NCI-H1436 treated with DMSO at 0.1 percent for 48 hours (cell line): ENCODE results near the gene ATXN2.
"Not testable (repeated sequence)": the region's sequence is repeated elsewhere in the genome, so short reads cannot be mapped to it uniquely, and the experiment has no call there.

ENCODE experiments used
- DNase-seq: peaks from one replicate; lab custom pipeline; 2025; lab: John Stamatoyannopoulos, UW

ATXN2 gene

DNA sequence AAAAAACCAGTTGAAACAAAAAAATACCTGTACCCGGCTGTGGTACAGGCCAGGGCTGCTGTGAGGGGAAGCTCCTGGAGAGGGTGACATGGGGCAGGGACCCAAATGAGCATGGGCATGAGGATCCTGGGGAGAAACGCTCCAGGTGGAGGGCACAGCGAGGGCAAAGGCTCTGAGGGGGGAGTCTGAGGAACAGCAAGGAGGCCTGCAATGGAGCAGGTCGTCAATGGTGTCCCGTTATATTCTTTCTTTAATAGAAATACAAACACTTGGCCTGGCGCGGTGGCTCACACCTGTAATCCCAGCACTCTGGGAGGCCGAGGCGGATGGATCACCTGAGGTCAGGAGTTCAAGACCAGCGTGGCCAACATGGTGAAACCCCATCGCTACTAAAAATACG, 1.9 kb upstream of the ATXN2 start:
- DNase-seq, result not testable (repeated sequence)

DNA sequence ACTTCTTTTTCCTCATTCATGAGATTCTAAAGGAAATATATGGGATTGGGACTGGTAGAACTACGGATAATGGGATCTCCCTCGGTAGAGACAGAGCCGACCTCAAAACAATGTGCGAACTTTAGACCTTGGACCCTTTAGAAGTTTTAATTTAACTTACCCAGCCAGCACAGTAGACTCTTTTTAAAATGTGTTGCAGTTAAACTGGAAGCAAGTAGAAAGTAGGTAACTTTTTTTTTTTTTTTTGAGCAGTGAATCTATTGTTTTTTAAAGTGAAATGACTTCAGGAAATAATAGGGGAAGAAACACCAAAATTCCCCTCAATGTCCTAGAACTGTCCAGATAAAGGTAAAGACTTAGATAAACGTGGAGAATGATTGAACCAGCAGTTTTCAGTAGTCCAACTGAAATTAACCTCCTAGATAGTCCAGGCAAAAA, 1.1 kb upstream of the ATXN2 start:
- no peak for DNase-seq

DNA sequence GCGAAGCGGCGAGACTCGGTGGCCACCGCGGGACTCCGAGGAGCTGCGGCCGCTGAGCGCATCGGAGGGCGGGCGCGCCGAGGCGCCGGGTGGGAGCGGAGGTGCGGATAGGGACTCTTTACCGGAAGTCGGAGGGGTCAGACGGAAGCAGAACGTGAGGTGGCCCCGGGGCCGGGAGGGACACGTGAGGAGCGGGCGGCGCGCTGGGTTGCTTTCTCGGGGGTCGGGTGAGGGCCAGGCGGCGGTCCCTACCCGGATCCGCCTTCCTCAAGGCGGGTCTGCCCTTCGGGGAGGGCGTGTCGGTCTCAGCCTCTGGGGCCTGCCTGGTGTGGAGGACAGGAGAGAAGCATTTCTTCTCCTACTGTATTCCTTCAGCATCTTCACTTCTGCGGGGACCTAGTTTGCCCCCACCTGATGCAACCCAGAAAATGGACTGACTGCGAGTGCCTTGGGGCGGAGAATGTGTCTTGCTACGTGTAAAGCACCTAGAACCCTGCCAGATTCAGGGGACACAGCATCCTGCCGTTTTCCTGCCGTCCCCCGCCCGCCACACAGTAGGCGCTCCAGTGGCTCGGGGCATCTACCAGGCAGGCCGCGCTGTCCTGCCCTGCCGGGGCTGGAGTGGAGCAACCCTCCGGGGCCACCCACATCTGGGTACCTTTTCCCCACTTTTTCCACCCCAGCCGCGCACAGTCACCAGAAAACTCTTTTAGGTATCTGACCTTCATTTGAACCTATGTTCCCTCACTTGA, 514 bp upstream of the ATXN2 start:
- no peak for DNase-seq

DNA sequence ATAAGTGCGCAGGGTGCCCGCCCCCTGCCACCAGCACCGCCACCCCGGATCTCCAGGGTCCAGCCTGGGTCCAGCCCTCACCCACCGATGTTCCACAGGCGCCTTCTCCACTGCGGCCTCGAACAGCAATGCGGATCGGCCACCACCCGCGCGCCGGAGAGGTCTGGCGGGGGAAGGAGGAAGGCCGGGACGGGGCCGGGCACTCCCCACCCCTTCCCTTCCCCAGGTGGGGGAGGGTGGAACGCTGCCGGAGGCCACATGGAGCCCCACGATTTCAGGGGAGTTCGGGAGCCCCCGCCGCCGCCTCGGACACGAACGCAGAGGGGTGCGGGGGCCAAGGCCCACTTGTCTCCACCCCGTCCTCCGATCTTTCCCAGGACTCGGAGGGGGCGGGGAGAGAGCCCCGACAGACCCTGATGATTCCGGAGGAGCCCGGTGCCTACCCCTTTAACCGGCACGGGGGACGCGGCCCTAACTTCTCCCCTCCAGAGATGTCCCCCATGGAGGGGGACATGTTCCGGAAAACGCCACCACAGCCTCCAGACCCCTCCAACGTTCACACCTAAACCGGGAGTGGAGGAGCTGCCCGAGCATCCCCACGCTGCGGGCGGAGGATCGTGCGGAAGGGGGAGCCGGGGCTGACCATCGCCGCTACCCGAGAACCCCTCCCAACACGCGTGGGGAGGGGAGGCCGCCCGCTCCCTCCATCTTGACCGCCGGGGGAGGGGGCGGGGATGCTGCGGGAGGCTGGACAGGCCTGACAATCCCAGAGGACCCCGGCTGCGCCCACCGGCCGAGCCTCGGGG, 1.1 kb downstream of the ATXN2 start:
- no peak for DNase-seq

DNA sequence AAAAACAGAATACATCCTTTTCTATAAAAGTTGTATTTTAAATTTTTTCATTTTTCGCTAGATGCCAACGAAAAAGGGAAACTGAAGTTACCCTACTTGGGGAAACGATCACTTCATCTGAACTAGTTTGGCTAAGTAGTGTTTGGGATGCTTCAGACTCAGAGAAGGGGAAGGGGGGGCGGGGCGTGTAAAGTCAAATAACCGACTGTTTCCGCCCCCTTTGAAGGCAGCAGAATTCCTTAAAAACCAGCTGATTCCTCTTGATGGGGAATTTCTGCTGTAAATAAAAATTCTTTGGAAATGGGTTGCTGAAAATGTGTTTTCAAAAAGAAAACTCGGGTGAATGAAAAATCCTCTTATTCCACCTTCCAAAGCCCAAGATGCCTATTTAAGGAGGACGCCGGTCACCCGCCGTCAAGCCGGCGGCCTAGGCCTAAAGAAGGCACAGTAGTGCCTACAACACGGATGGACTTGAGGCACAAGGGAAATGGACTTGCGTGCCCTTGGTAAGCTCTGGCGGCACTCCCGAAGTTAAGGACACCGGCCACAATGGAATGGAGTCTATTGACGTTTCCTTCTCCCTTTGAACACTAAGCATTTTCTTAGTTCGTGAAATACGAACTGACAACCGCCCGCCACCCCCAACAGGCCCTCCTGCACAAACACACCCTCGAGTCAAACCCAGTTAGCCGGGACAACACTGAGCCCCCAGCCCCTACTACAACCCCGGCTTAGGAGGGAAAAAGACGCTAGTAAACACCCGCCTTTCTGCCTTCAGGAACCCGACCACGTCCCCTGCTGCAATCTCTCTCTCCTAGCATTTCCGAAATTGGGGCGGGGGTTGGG, 1.9 kb downstream of the ATXN2 start:
- DNase-seq, result no peak

DNA sequence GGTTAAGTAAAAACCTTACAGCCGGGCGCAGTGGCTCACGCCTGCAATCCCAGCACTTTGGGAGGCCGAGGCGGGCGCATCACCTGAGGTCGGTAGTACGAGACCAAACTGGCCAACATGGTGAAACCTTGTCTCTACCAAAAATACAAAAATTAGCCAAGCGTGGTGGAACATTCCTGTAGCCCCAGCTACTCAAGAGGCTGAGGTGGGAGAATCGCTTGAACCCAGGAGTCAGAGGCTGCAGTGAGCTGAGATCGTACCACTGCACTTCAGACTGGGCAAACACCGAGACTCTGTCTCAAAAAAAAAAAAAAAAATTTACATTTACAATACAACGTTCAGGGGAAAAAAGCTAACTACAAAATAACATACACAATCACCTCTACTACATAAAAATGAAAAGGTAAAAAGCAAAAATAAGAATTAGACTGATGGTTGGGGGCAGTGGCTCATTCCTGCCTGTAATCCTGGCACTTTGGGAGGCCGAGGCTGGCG, 3.7 kb downstream of the ATXN2 start:
- not testable (repeated sequence) for DNase-seq

DNA sequence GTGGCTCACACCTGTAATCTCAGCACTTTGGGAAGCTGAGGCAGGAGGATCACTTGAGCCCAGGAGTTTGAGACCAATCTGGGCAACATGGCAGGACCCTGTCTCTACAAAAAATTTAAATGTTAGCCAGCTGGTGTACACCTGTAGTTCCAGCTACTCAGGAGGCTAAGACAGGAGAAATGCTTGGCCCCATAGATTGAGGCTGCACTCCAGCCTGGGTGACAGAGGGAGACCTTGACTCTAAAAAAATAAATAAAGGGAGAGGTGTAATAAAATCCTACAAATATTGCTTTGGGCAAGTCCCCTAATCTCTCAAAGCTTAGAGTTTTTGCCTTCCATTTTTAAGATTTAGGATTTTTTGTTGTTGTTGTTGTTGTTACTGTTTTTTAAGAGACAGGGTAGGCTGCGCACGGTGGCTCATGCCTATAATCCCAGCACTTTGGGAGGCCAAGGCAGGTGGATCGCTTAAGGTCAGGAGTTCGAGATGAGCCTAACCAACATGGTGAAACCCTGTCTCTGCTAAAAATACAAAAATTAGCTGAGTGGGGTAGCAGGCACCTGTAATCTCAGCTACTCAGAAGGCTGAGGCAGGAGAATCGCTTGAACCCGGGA, 7.6 kb downstream of the ATXN2 start:
- DNase-seq, result not testable (repeated sequence)

DNA sequence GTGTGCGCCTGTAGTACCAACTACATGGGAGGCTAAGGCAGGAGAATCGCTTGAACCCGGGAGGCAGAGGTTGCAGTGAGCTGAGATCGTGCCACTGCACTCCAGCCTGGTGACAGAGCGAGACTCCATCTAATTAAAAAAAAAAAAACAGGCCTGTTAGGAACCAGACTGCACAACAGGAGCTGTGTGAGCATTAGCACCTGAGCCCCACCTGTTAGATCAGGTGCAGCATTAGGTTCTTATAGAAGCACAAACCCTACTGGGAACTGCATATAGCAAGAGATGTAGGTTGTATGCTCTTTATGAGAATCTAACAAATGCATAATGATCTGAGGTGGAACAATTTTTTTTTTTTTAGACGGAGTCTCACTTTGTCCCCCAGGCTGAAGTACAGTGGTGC, 8.6 kb downstream of the ATXN2 start:
- no peak for DNase-seq

DNA sequence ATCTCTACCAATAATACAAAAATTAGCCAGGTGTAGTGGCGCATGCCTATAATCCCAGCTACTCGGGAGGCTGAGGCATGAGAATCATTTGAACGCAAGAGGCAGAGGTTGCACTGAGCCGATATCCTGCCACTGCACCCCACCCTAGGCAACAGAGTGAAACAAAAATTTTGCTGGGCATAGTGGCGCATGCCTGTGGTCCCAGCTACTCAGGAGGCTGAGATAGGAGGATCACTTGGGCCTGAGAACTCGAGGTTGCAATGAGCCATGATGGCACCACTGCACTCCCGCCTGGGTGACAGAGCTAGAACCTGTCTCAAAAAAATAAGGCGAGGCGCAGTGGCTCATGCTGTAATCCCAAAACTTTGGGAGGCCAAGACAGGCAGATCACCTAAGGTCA, 9.5 kb downstream of the ATXN2 start:
- DNase-seq, result no peak

DNA sequence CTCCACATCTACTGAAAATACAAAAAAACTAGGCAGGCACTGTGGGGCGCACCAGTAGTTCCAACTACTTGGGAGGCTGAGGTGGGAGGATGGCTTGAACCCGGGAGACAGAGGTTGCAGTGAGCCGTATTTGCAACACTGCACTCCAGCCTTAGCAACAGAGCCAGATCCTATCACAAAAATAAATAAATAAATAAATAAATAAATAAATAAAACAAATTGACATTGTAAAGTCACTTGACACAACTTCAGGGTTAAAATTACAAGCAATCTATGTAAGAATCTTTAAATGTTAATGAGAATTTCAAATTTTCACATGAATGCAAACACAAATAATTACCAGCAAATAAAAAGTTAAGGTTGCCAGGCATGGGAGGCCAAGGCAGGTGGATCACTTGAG, 11.1 kb downstream of the ATXN2 start:
- DNase-seq, result no peak

DNA sequence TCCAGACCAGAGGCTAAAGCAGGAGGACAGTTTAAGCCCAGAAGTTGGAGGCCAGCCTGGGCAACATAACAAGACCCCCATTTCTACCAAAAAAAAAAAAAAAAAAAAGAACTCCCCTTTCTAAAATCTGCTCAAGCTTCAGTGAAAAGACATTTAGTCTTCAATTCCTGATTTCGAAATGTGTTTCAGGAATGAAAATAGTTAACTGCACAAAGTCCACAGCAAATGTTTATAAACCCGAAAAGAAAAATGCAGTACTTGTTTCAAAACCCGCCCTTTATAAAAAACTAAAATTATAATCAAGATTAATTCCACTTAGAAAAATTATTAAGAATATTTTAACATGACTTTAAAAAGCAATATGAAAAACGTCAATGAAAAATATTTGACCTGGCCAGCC, 12.1 kb downstream of the ATXN2 start:
- no peak for DNase-seq

DNA sequence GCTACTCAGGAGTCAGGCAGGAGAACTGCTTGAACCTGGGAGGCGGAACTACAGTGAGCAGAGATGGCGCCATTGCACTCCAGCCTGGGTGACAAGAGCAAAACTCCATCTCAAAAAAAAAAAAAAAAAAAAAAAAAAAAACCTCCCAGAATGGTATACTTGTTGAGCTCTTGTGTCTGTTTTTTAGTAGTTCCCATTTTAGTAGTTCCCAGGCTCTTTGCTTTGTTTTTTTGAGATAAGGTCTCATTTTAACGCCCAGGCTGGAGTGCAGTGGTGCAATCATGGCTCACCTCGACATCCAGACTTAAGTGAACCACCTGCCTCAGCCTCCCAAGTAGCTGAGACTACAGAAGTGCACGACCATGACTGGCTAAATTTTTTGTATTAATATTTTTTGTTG, 13.4 kb downstream of the ATXN2 start:
- DNase-seq, result no peak

DNA sequence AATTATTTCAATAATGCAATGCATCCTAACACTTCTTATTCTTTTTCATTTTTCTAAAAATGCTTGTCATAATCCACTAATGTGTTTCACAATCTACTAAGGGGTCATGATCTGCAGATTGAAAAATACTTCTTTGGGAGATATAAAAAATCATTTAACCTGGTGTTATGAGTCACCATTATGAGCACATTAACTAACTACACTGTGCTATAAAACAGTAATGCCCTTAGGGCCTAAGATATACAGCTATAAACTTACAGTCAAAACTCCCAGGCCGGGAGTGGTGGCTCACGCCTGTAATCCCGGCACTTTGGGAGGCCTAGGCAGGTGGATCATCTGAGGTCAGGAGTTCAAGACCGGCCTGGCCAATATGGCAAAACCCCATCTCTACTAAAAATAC, 14.2 kb downstream of the ATXN2 start:
- no peak for DNase-seq

DNA sequence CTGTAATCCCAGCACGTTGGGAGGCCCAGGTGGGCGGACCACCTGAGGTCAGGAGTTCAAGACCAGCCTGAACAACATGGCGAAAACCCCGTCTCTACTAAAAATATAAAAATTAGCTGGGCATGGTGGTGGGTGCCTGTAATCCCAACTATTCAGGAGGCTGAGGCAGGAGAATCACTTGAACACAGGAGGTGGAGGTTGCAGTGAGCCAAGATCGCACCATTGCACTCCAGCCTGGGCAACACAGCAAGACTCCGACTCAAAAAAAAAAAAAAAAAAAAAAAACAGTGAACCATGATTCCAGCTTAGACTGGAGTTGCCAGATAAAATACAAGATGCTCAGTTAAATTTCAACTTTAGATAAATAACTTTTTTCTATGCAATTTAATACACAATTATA, 15.6 kb downstream of the ATXN2 start:
- not testable (repeated sequence) for DNase-seq

DNA sequence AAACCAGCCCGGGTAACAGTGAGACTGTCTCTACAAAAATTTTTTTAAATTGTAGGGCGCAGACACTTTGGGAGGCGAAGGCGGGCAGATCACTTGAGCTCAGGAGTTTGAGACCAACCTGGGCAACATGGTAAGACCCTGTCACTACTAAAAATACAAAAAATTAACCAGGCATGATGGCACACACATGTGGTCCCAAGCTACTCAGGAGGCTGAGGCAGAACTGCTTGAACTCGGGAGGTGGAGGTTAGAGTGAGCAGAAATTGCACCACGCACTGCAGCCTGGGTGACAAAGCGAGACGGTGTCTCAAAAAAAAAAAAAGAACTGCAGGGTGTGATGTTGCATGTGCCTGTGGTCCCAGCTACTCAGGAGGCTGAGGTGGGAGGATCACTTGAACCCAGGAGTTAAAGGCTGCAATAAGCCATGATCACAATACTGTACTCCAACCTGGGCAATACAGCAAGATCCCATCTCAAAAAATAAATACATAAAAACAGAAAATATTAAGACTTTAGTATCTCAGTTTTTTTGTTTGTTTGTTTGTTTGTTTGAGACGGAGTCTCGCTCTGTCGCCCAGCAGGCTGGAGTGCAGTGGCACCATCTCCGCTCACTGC, 16.9 kb downstream of the ATXN2 start:
- no peak for DNase-seq

DNA sequence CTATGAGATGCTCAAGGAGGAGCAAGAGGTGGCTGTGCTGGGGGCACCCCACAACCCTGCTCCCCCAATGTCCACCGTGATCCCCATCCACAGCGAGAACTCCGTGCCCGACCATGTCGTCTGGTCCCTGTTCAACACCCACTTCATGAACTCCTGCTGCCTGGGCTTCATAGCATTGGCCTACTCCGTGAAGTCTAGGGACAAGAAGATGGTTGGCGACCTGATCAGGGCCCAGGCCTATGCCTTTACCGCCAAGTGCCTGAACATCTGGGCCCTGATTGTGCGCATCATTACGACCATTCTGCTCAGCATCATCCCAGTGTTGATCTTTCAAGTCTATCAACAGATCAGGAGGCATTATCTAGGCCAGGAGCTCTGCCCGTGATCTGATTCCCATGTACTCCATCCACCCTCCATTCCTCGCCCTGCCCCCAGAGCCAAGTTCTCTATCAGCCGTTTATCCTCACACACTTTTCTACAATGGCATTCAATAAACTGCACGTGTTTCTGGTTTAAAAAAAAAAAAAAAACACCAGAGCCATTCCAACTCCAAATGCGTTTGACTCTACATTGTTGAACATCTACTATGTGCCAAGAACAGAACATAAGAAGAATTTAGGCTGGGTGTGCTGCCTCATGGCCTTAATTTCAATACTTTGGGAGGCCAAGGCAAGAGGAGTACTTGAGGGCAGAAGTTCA, 17.5 kb downstream of the ATXN2 start:
- DNase-seq, result no peak

DNA sequence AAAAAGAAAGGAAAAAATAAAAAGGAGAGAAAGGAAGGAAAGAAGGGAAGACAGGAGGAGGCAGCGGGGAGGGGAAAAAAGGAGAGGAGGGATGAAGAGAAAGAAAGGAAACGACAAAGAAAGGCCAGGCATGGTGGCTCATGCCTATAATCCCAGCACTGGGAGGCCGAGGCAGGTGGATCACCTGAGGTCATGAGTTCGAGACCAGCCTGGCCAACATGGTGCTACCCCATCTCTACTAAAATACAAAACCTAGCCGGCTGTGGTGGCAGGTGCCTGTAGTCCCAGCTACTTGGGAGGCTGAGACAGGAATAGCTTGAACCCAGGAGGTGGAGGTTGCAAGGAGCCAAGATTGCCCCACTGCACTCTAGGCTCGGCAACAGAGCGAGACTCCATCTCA, 18.4 kb downstream of the ATXN2 start:
- no peak for DNase-seq

DNA sequence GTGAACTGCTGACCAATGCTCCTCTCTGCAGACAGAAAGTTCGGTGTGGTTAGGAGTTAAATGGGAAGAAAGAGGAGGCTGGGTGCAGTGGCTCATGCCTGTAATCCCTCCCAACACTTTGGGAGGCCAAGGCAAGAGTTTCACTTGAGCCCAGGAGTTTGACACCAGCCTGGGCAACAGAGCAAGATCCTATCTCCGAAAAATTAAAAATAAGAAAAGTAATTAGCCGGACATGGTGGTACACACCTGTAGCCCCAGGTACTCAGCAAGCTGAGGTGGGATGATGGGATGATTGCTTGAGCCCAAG, 19.0 kb downstream of the ATXN2 start:
- no peak for DNase-seq

DNA sequence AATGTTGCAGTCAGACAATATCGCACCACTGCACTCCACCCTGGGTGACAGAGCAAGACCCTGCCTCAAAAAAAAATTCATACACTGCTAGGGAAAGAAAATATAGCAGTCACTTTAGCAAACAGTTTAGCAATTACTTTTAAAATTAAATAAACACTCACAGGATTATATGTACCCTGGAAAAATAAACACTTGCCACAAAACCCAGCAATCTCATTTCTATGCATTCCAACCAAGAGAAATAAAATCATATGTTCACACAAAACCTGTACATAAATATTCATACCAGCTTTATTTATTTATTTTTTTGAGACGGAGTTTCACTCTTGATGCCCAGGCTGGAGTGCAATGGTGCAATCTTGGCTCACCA, 20.2 kb downstream of the ATXN2 start:
- no peak for DNase-seq

DNA sequence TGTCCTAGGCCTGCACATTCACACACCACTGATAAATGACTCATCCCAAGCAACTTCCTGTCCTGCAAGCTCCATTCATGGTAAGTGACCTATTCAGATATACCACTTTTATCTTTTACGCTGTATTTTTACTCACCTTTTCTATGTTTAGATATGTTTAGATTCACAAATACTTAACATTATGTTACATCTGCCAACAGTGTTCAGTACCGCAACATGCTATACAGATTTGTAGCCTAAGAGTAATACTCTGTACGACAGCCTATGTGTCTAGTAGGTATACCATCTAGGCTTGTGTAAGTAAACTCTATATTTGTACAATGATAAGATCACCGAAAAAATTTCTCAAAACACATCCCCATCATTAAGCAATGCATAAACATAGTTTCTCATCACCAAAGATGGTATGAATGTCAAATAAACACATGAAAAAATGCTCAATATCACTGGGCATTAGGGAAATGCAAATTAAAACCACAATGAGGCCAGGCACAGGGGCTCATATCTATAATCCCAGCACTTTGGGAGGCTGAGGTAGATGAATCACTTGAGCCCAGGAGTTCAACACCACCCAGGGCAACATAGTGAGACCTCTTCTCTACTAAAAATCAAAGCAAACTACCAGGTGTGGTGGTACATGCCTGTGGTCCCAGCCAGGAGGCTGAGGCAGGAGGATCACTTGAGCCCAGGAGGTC, 20.7 kb downstream of the ATXN2 start:
- DNase-seq, result no peak
